AG09319 (cell line): Measurements from ENCODE around the gene ANKRD42.

Experiments
- DNase-seq: peaks from one replicate; pipeline ENCODE4 v3.0.0-alpha.2; 2010; ENCODE audit warnings: low read depth; ENCODE audit errors: extremely low read depth
- CTCF ChIP-seq: IDR thresholded peaks from 2 replicates; pipeline ENCODE4 v1.5.1; 2011; ENCODE audit warnings: low read depth, mild to moderate bottlenecking, inconsistent platforms, low read length, moderate library complexity

ANKRD42 gene

GRCh38 chr11:83292709-83293456 is 99.4 kb downstream of the ANKRD42 start:
- DNase-seq = no peak
- peak; percentile 86 for TF ChIP-seq CTCF

- TF ChIP-seq CTCF = no peak
- no peak for DNase-seq
These were observed 99.9 kb downstream of the ANKRD42 start for GRCh38 chr11:83293457-83293774.

GRCh38 chr11:83294208-83294607 is 100.7 kb downstream of the ANKRD42 start:
- TF ChIP-seq CTCF = no peak
- DNase-seq = no peak
